KMS-11 (cell line): Measurements from ENCODE around the gene GPR132.

Experiments
- H2AFZ ChIP-seq: fragments of 200-600 bp; sonication (generic); 2 replicates; pipeline ENCODE4 v1.6.1; 2016; ENCODE audit warnings: antibody characterized with exemption, mixed run types, low read depth
- H3K27ac ChIP-seq: fragments of 200-600 bp; sonication (generic); 2 replicates; pipeline ENCODE4 v1.6.1; 2016; ENCODE audit warnings: mild to moderate bottlenecking, mixed run types
- H3K27me3 ChIP-seq: fragments of 200-600 bp; sonication (generic); 2 replicates; pipeline ENCODE4 v1.6.1; 2017; ENCODE audit warnings: mild to moderate bottlenecking, low read depth, mixed run types, moderate library complexity; ENCODE audit not compliant: insufficient read depth
- H3K36me3 ChIP-seq: fragments of 200-600 bp; sonication (generic); 2 replicates; pipeline ENCODE4 v1.6.1; 2017; ENCODE audit warnings: mild to moderate bottlenecking, mixed run types; ENCODE audit not compliant: insufficient read depth
- H3K4me1 ChIP-seq: fragments of 200-600 bp; sonication (generic); 2 replicates; pipeline ENCODE4 v1.6.1; 2016; ENCODE audit warnings: mild to moderate bottlenecking, low read depth, mixed run types; ENCODE audit not compliant: poor library complexity, severe bottlenecking
- H3K4me2 ChIP-seq: fragments of 200-600 bp; sonication (generic); 2 replicates; pipeline ENCODE4 v1.7.0; 2016; ENCODE audit warnings: mild to moderate bottlenecking, mixed run types
- H3K4me3 ChIP-seq: fragments of 200-600 bp; sonication (generic); IDR thresholded peaks from 2 replicates; pipeline ENCODE4 v1.6.1; 2017; ENCODE audit warnings: low read depth, low read length, mixed read lengths; ENCODE audit not compliant: insufficient read depth
- H3K79me2 ChIP-seq: fragments of 200-600 bp; sonication (generic); 2 replicates; pipeline ENCODE4 v1.6.1; 2016; ENCODE audit warnings: low read depth, mixed run types; ENCODE audit not compliant: insufficient read depth
- H3K9ac ChIP-seq: fragments of 200-600 bp; sonication (generic); 2 replicates; pipeline ENCODE4 v1.6.1; 2016; ENCODE audit warnings: mild to moderate bottlenecking, mixed run types
- H4K20me1 ChIP-seq: fragments of 200-600 bp; sonication (generic); 2 replicates; pipeline ENCODE4 v1.6.1; 2016; ENCODE audit warnings: mild to moderate bottlenecking, mixed run types; ENCODE audit not compliant: insufficient read depth
- TF ChIP-seq, protein P1 (sequence below): fragments of 200-600 bp; sonication (generic); conservative IDR thresholded peaks from 2 replicates; pipeline ENCODE4 v1.6.1; 2017; ENCODE audit warnings: low read depth, mild to moderate bottlenecking, antibody characterized with exemption, low read length, moderate library complexity, mixed read lengths

GPR132 gene

DNA sequence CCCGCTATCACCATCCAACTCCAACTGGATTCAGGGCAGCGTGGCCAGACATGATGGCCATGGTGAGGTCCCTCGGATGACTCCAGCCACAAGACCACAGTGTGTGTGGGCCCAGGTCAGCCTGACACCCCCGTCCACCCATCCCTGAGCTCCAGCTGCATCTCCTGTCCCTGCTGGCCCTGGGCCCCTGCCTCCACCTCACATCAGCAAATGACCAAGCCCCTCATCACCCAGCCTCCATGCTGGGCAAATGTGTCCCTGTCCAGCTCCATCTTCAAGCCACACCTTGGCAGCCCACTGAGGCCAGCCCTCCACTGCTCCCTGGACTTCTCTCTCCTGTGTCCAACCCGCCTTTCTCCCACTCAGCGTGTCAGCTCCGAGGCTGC, 3.2 kb downstream of the GPR132 start:
- no peak overlapping the region for H3K9ac ChIP-seq

DNA sequence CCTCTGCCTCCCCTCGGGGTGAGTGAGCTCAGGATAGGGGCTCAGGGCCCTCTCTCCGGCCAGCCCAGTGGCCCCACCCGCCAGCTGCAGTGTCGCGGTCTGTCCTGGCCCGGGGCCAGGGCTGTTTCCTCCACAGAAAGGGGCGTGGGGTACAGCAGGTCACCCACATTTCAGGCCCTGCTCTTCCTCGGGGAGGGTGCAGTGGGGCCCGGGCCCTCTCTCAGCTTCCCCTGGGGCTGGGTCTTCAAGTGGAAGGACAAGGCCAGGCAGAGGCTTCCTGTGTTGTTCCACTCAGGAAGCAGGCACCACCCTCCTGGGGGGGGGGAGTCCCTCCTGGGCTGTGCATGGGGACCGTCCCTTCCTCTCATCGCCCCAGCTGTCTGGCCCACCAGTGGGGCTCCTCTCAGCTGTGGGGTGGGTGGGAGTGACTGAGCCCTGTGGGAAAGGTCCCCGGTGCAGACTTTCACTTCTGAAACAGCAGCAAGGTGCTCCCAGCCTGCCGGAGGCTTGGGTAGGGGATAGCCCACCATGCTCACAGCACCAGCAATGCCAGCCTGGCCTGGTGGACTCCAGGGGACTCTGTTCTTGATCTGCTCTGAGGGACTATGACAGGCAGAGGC, 3.7 kb downstream of the GPR132 start:
- Histone ChIP-seq H2AFZ (no peak overlapping the region), H3K79me2 (no peaks in the 10 kb centered on the region), H3K4me2 (no peak overlapping the region), H4K20me1 (no peaks in the 10 kb centered on the region), H3K36me3 (no peaks in the 10 kb centered on the region), H3K9ac (no peak overlapping the region), H3K4me1 (peaks cover 17% of the 10 kb centered on the region), H3K27ac (no peak overlapping the region), H3K4me3 (no peak overlapping the region), H3K27me3 (no peaks in the 10 kb centered on the region)
- TF ChIP-seq, protein P1, sequence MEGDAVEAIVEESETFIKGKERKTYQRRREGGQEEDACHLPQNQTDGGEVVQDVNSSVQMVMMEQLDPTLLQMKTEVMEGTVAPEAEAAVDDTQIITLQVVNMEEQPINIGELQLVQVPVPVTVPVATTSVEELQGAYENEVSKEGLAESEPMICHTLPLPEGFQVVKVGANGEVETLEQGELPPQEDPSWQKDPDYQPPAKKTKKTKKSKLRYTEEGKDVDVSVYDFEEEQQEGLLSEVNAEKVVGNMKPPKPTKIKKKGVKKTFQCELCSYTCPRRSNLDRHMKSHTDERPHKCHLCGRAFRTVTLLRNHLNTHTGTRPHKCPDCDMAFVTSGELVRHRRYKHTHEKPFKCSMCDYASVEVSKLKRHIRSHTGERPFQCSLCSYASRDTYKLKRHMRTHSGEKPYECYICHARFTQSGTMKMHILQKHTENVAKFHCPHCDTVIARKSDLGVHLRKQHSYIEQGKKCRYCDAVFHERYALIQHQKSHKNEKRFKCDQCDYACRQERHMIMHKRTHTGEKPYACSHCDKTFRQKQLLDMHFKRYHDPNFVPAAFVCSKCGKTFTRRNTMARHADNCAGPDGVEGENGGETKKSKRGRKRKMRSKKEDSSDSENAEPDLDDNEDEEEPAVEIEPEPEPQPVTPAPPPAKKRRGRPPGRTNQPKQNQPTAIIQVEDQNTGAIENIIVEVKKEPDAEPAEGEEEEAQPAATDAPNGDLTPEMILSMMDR = no peak

More for the DNA sequence above, 3.2 kb downstream of the GPR132 start:
- Histone ChIP-seq H3K4me2 (no peak overlapping the region), H3K79me2 (no peaks in the 10 kb centered on the region), H2AFZ (no peak overlapping the region), H3K27ac (no peak overlapping the region), H3K27me3 (no peaks in the 10 kb centered on the region), H4K20me1 (no peaks in the 10 kb centered on the region), H3K4me1 (peaks cover 17% of the 10 kb centered on the region), H3K36me3 (no peaks in the 10 kb centered on the region), H3K4me3 (no peak overlapping the region)
- TF ChIP-seq, protein P1 = no peak

DNA sequence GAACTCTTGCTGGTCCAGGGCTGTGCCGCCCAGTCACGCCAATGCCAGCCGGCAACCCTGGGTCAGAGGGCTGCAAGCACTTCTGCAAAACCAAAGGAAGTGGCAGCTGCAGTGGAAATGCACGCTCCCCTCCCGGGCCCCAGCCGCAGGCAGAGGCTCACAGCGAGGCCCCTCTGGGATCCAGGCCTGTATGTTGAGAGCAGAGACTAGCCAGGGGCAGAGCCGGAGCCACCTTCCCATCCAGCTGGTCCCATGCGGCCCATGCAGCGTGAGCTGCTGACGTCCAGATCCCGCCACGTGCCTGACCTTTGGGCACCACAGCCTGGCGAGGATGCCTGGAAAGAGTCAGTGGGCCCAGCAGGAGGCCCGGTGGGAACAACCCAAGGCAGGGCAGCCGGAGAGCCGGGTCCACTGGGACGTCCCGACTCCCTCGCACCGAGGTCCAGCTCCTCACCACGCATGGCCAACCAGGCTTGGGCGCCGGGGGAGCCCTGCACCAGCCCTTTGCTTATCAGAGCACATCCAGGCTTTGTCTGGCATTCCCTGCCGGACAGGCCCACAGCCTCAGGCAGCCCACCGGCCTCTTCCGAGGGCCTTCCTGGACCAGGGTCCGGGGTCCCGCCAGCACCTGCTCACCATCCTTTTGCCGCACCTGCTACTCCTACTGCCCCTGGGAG, 4.3 kb downstream of the GPR132 start:
- no peaks in the 10 kb centered on the region for H3K27me3 ChIP-seq
- no peak overlapping the region for H3K27ac ChIP-seq
- H3K4me1 ChIP-seq = peaks cover 13% of the 10 kb centered on the region
- TF ChIP-seq, protein P1 = no peak
- H4K20me1 ChIP-seq = no peaks in the 10 kb centered on the region
- H3K9ac ChIP-seq = no peak overlapping the region
- H3K79me2 ChIP-seq = no peaks in the 10 kb centered on the region
- no peak overlapping the region for H2AFZ ChIP-seq
- H3K4me3 ChIP-seq = no peak overlapping the region
- no peak overlapping the region for H3K4me2 ChIP-seq
- no peaks in the 10 kb centered on the region for H3K36me3 ChIP-seq

- Histone ChIP-seq H3K27me3 (no peaks in the 10 kb centered on the region), H3K4me3 (no peak overlapping the region), H3K79me2 (no peaks in the 10 kb centered on the region), H3K36me3 (no peaks in the 10 kb centered on the region), H4K20me1 (no peaks in the 10 kb centered on the region), H3K4me1 (peaks cover 5% of the 10 kb centered on the region), H3K9ac (no peak overlapping the region), H3K4me2 (no peak overlapping the region), H2AFZ (no peak overlapping the region), H3K27ac (no peak overlapping the region)
- TF ChIP-seq, protein P1 = no peak
These were observed 5.2 kb downstream of the GPR132 start for GRCh38 chr14:105059925-105060565.
